Measurements from ENCODE around the gene ITGAL. TPM values are rescaled to one million over a fixed set of nuclear protein-coding genes. Genes with fewer than 3 reads are reported as not detected.

ITGAL gene
- total RNA-seq, 1 experiment from 2014 or later: not detected

- intact Hi-C loops (cut with micrococcal nuclease; ENCODE audit: unreplicated experiment): no loop called here
- BruUV-seq (replicated peaks): no TSS peak
- no peak overlapping the region for H3K27ac ChIP-seq (ENCODE audit: low read depth, low read length, poor library complexity, severe bottlenecking)
- CTCF ChIA-PET: no interaction called here
- no peak for DNase-seq (ENCODE audit: low spot score)
- POLR2A ChIA-PET (ENCODE audit: low non-redundant PET): no interaction called here
- no peaks in the 10 kb centered on the region for H3K27me3 ChIP-seq (replicated peaks; ENCODE audit: insufficient read depth, low read depth, low read length, poor library complexity)
- no peaks in the 10 kb centered on the region for H3K9me3 ChIP-seq (ENCODE audit: low read depth, low read length, poor library complexity, severe bottlenecking)
- no peaks in the 10 kb centered on the region for H3K36me3 ChIP-seq (ENCODE audit: insufficient read depth, low read length, poor library complexity, severe bottlenecking)
- TF ChIP-seq EZH2 (IDR thresholded peaks at IDR 0.05; ENCODE audit: borderline replicate concordance, low read depth, low read length, poor library complexity, severe bottlenecking): no peak
- no peak for TF ChIP-seq CTCF (conservative IDR thresholded peaks at IDR 0.05; ENCODE audit: low read depth, low read length)
- no peaks in the 10 kb centered on the region for H3K4me1 ChIP-seq (ENCODE audit: insufficient read depth, low read length, poor library complexity, severe bottlenecking)
- H3K4me3 ChIP-seq (ENCODE audit: low read depth, low read length, poor library complexity, severe bottlenecking): no peak overlapping the region
These were observed 70.5 kb downstream of the ITGAL start for GRCh38 chr16:30543067-30543466.

- BruUV-seq (replicated peaks): no TSS peak
- DNase-seq (ENCODE audit: low spot score): no peak
- CTCF ChIA-PET: no interaction called here
- Histone ChIP-seq H3K9me3 (ENCODE audit: low read depth, low read length, poor library complexity, severe bottlenecking) (no peaks in the 10 kb centered on the region), H3K27ac (ENCODE audit: low read depth, low read length, poor library complexity, severe bottlenecking) (no peak overlapping the region), H3K4me1 (ENCODE audit: insufficient read depth, low read length, poor library complexity, severe bottlenecking) (no peaks in the 10 kb centered on the region), H3K27me3 (replicated peaks; ENCODE audit: insufficient read depth, low read depth, low read length, poor library complexity) (no peaks in the 10 kb centered on the region), H3K4me3 (ENCODE audit: low read depth, low read length, poor library complexity, severe bottlenecking) (no peak overlapping the region), H3K36me3 (ENCODE audit: insufficient read depth, low read length, poor library complexity, severe bottlenecking) (no peaks in the 10 kb centered on the region)
- POLR2A ChIA-PET (ENCODE audit: low non-redundant PET): no interaction called here
- TF ChIP-seq EZH2 (IDR thresholded peaks at IDR 0.05; ENCODE audit: borderline replicate concordance, low read depth, low read length, poor library complexity, severe bottlenecking) (no peak), CTCF (conservative IDR thresholded peaks at IDR 0.05; ENCODE audit: low read depth, low read length) (no peak)
- intact Hi-C loops (cut with micrococcal nuclease; ENCODE audit: unreplicated experiment): no loop called here
These were observed 73.6 kb downstream of the ITGAL start for GRCh38 chr16:30546115-30546514.

GRCh38 chr16:30548416-30549253, 76.1 kb downstream of the ITGAL start:
- no peak for TF ChIP-seq CTCF (conservative IDR thresholded peaks at IDR 0.05; ENCODE audit: low read depth, low read length)
- TF ChIP-seq EZH2 (IDR thresholded peaks at IDR 0.05; ENCODE audit: borderline replicate concordance, low read depth, low read length, poor library complexity, severe bottlenecking): no peak
- no TSS peak for BruUV-seq (replicated peaks)
- Histone ChIP-seq H3K36me3 (ENCODE audit: insufficient read depth, low read length, poor library complexity, severe bottlenecking) (peaks cover 4% of the 10 kb centered on the region), H3K9me3 (ENCODE audit: low read depth, low read length, poor library complexity, severe bottlenecking) (no peaks in the 10 kb centered on the region), H3K4me1 (ENCODE audit: insufficient read depth, low read length, poor library complexity, severe bottlenecking) (no peaks in the 10 kb centered on the region), H3K27me3 (replicated peaks; ENCODE audit: insufficient read depth, low read depth, low read length, poor library complexity) (no peaks in the 10 kb centered on the region), H3K4me3 (ENCODE audit: low read depth, low read length, poor library complexity, severe bottlenecking) (no peak overlapping the region), H3K27ac (ENCODE audit: low read depth, low read length, poor library complexity, severe bottlenecking) (no peak overlapping the region)
- CTCF ChIA-PET: no interaction called here
- POLR2A ChIA-PET (ENCODE audit: low non-redundant PET): interaction anchor here (0.5 kb wide), 2 partner anchors 42 to 195 kb away, joined by 4 to 17 read pairs; no protein-coding TSS in a partner anchor
- DNase-seq (ENCODE audit: low spot score): no peak
- intact Hi-C loops (cut with micrococcal nuclease; ENCODE audit: unreplicated experiment): no loop called here

All from A673 (cell line).